ENCODE results near the gene RSPH6A.

GRCh38 chr19:45817725-45818301, 2.7 kb upstream of the RSPH6A start:
- TF ChIP-seq NFE2L1 (CRISPR knock-in tag; IDR thresholded peaks at IDR 0.05) = no peak
- TF ChIP-seq MYBL2 (CRISPR knock-in tag; IDR thresholded peaks at IDR 0.05) = no peak
- TF ChIP-seq TEAD4 (CRISPR knock-in tag; IDR thresholded peaks at IDR 0.05) = no peak
- TF ChIP-seq CTCF (IDR thresholded peaks at IDR 0.05) = no peak
- no peak for TF ChIP-seq NFYB (CRISPR knock-in tag; conservative IDR thresholded peaks at IDR 0.05; ENCODE audit: low read depth)
- no peak for TF ChIP-seq ZNF281 (CRISPR knock-in tag; IDR thresholded peaks at IDR 0.05)
- TF ChIP-seq JUN (CRISPR knock-in tag; IDR thresholded peaks at IDR 0.05) = no peak
- no peak for TF ChIP-seq MAX (CRISPR knock-in tag; IDR thresholded peaks at IDR 0.05)
- no peak for TF ChIP-seq USF2 (CRISPR knock-in tag; IDR thresholded peaks at IDR 0.05)
- no peak for TF ChIP-seq GABPB1 (CRISPR knock-in tag; IDR thresholded peaks at IDR 0.05)

Measured in WTC11 (cell line).